HepG2 (cell line): ENCODE results near the gene SNAPIN. TPM values are rescaled to one million over a fixed set of nuclear protein-coding genes. Genes with fewer than 3 reads are reported as not detected.

Experiments
- ATF6 ChIP-seq: sonication (generic); formaldehyde crosslinking; conservative IDR thresholded peaks from 2 replicates; pipeline ENCODE4 v1.4.0; 2020; ENCODE audit warnings: missing genetic modification reagents
- CHD4 ChIP-seq: fragments of 200-600 bp; sonication (generic); IDR thresholded peaks from 2 replicates; pipeline ENCODE4 v1.7.0; 2017; ENCODE audit warnings: mild to moderate bottlenecking, low read length, borderline replicate concordance
- ETV5 ChIP-seq: IDR thresholded peaks from 2 replicates; pipeline ENCODE4 v1.6.1; 2018; ENCODE audit warnings: missing biosample characterization, missing genetic modification reagents, inconsistent platforms, borderline replicate concordance
- FOXO1 ChIP-seq: sonication (generic); formaldehyde crosslinking; IDR thresholded peaks from 2 replicates; pipeline ENCODE4 v1.4.0; 2020; ENCODE audit warnings: missing genetic modification reagents
- GZF1 ChIP-seq: sonication (generic); formaldehyde crosslinking; IDR thresholded peaks from 2 replicates; pipeline ENCODE4 v1.5.1; 2020; ENCODE audit warnings: mild to moderate bottlenecking, missing genetic modification reagents
- PCBP1 ChIP-seq: fragments of 200-400 bp; formaldehyde crosslinking; IDR thresholded peaks from 2 replicates; pipeline ENCODE4 v1.6.1; 2017; ENCODE audit warnings: mild to moderate bottlenecking, low read depth, low read length, borderline replicate concordance
- PTBP1 ChIP-seq: fragments of 200-400 bp; formaldehyde crosslinking; IDR thresholded peaks from 2 replicates; pipeline ENCODE4 v1.6.1; 2018; ENCODE audit warnings: low read length, low read depth; ENCODE audit not compliant: poor library complexity, severe bottlenecking
- RNF2 ChIP-seq: fragments of 450-650 bp; conservative IDR thresholded peaks from 2 replicates; pipeline ENCODE4 v1.6.1; 2016; ENCODE audit warnings: low read depth
- XBP1 ChIP-seq: sonication (generic); formaldehyde crosslinking; IDR thresholded peaks from 2 replicates; pipeline ENCODE4 v1.5.0; 2020; ENCODE audit warnings: missing genetic modification reagents
- ZFP37 ChIP-seq: sonication (generic); formaldehyde crosslinking; IDR thresholded peaks from 2 replicates; pipeline ENCODE4 v1.4.0; 2020; ENCODE audit warnings: missing genetic modification reagents, borderline replicate concordance
- ZNF225 ChIP-seq: sonication (generic); formaldehyde crosslinking; IDR thresholded peaks from 2 replicates; pipeline ENCODE4 v1.4.0; 2020; ENCODE audit warnings: mild to moderate bottlenecking, missing genetic modification reagents
- ZNF256 ChIP-seq: sonication (generic); formaldehyde crosslinking; conservative IDR thresholded peaks from 2 replicates; pipeline ENCODE4 v1.4.0; 2020; ENCODE audit warnings: missing genetic modification reagents
- ZNF430 ChIP-seq: sonication (generic); formaldehyde crosslinking; IDR thresholded peaks from 2 replicates; pipeline ENCODE4 v1.9.0; 2021; ENCODE audit warnings: mild to moderate bottlenecking, missing genetic modification reagents
- ZNF563 ChIP-seq: sonication (generic); formaldehyde crosslinking; IDR thresholded peaks from 2 replicates; pipeline ENCODE4 v1.8.0; 2022; ENCODE audit warnings: mild to moderate bottlenecking, moderate library complexity, missing genetic modification reagents
- ZNF781 ChIP-seq: sonication (generic); formaldehyde crosslinking; IDR thresholded peaks from 2 replicates; pipeline ENCODE4 v1.5.1; 2020; ENCODE audit warnings: borderline replicate concordance, mild to moderate bottlenecking, missing genetic modification reagents; ENCODE audit errors: not compliant biosample characterization
- ZNF782 ChIP-seq: sonication (generic); formaldehyde crosslinking; IDR thresholded peaks from 2 replicates; pipeline ENCODE4 v1.4.0; 2020; ENCODE audit warnings: missing genetic modification reagents, mild to moderate bottlenecking, borderline replicate concordance
- ZNF839 ChIP-seq: sonication (generic); formaldehyde crosslinking; IDR thresholded peaks from 2 replicates; pipeline ENCODE4 v1.4.0; 2020; ENCODE audit warnings: missing genetic modification reagents, mild to moderate bottlenecking, borderline replicate concordance
- ZNF850 ChIP-seq: sonication (generic); formaldehyde crosslinking; conservative IDR thresholded peaks from 2 replicates; pipeline ENCODE4 v1.9.0; 2021; ENCODE audit warnings: mild to moderate bottlenecking, missing genetic modification reagents
- polyA plus RNA-seq, 8 experiments: library from polyadenylated mRNA; depleted of rRNA in 3 of 8; stranded (reverse) in 7 of 8; unstranded in 1 of 8; fragments of >200 nt; fragmentation: Illumina TruSeq in 4 of 8; extraction: Trizol in 4 of 8; gene quantifications; 2 replicates each; pipeline versions ENCODE4 v1.2.1 to v1.2.3, GENCODE V29; 2011 to 2016; ENCODE audit warnings: low read depth in 4 of 8, missing spikeins in 1 of 8, mixed read lengths in 1 of 8; ENCODE audit not compliant: insufficient read depth in 1 of 8
- total RNA-seq, 5 experiments: library from RNA; depleted of rRNA; stranded (reverse); fragments of >200 nt; fragmentation: Illumina TruSeq; extraction: Trizol; gene quantifications; 2 replicates each; pipeline ENCODE4 v1.2.3, GENCODE V29; 2016; ENCODE audit warnings: low read depth in 1 of 5
- TF ChIP-seq, protein P1 (sequence below): sonication (generic); formaldehyde crosslinking; IDR thresholded peaks from 2 replicates; pipeline ENCODE4 v1.4.0; 2020; ENCODE audit warnings: missing genetic modification reagents
- TF ChIP-seq, protein P2 (sequence below): sonication (generic); formaldehyde crosslinking; IDR thresholded peaks from 2 replicates; pipeline ENCODE4 v1.8.1; 2022; ENCODE audit warnings: mild to moderate bottlenecking, missing genetic modification reagents
- TF ChIP-seq, protein P3 (sequence below): sonication (generic); formaldehyde crosslinking; IDR thresholded peaks from 2 replicates; pipeline ENCODE4 v1.4.0; 2020; ENCODE audit warnings: missing genetic modification reagents

Gene SNAPIN
- total and polyA plus RNA-seq, 2 of the 13 experiments (the other 11 are each of a cell fraction or from before 2014, with no cell fraction given) = 23.9 to 25.7 TPM

DNA sequence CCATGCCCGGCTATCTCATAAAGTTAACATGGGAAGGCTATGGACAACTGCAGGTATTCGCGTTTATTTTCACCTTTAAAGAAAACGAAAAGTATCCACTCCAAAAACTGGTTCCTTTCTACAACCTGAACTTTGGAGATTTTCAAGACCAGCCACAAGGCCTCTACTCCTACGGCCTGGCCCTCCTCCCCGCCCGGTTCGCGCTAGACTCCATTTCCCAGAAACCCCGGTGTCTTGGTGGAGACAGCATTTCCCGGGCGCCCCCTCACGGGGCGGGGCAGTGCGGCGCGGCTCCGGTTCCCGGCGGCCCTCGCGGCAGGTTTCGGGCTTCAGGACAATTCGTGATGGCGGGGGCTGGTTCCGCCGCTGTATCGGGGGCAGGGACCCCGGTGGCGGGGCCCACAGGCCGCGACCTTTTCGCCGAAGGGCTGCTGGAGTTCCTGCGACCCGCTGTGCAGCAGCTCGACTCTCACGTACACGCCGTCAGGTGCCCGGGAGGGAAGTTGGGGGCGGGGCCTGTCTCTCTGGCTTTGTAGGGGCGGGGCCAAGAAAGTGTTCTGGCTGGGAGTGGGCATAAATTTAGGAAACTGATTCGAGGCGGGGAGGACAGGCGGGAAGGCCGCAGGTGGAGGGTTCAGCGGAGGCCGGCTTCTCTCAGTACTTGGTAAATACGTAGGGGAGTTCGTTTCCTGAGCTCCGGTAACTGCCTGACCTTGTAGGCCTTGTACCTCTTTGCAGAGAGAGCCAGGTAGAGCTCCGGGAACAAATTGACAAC is at the start of gene SNAPIN (continued):
- TF ChIP-seq ZNF563 (CRISPR knock-in tag) (no peak), CHD4 (no peak), PTBP1 (no peak), FOXO1 (CRISPR knock-in tag) (peak; percentile 45; the same call in 1 of the 2 replicates), ETV5 (CRISPR knock-in tag) (no peak; the same call in 1 of the 2 replicates), ZNF781 (CRISPR knock-in tag) (peak; percentile 51), ZNF850 (CRISPR knock-in tag) (no peak), XBP1 (CRISPR knock-in tag) (no peak), RNF2 (no peak), ZFP37 (no peak), ATF6 (CRISPR knock-in tag) (no peak), ZNF430 (CRISPR knock-in tag) (0 out of 2 replicates have a peak, but pooled peaks have one; percentile 54), ZNF256 (CRISPR knock-in tag) (no peak), GZF1 (CRISPR knock-in tag) (no peak), PCBP1 (no peak), ZNF839 (CRISPR knock-in tag) (no peak), ZNF782 (no peak; the same call in 1 of the 2 replicates), ZNF225 (0 out of 2 replicates have a peak, but pooled peaks have one; percentile 40)
- TF ChIP-seq, protein P1, sequence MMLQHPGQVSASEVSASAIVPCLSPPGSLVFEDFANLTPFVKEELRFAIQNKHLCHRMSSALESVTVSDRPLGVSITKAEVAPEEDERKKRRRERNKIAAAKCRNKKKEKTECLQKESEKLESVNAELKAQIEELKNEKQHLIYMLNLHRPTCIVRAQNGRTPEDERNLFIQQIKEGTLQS (CRISPR knock-in tag) = no peak
- TF ChIP-seq, protein P2, sequence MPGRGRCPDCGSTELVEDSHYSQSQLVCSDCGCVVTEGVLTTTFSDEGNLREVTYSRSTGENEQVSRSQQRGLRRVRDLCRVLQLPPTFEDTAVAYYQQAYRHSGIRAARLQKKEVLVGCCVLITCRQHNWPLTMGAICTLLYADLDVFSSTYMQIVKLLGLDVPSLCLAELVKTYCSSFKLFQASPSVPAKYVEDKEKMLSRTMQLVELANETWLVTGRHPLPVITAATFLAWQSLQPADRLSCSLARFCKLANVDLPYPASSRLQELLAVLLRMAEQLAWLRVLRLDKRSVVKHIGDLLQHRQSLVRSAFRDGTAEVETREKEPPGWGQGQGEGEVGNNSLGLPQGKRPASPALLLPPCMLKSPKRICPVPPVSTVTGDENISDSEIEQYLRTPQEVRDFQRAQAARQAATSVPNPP (CRISPR knock-in tag) = no peak
- TF ChIP-seq, protein P3, sequence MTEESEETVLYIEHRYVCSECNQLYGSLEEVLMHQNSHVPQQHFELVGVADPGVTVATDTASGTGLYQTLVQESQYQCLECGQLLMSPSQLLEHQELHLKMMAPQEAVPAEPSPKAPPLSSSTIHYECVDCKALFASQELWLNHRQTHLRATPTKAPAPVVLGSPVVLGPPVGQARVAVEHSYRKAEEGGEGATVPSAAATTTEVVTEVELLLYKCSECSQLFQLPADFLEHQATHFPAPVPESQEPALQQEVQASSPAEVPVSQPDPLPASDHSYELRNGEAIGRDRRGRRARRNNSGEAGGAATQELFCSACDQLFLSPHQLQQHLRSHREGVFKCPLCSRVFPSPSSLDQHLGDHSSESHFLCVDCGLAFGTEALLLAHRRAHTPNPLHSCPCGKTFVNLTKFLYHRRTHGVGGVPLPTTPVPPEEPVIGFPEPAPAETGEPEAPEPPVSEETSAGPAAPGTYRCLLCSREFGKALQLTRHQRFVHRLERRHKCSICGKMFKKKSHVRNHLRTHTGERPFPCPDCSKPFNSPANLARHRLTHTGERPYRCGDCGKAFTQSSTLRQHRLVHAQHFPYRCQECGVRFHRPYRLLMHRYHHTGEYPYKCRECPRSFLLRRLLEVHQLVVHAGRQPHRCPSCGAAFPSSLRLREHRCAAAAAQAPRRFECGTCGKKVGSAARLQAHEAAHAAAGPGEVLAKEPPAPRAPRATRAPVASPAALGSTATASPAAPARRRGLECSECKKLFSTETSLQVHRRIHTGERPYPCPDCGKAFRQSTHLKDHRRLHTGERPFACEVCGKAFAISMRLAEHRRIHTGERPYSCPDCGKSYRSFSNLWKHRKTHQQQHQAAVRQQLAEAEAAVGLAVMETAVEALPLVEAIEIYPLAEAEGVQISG (CRISPR knock-in tag) = peak; percentile 79
